GM12891 (cell line): ENCODE results near the gene ST7.

Experiments used
- PAX5 ChIP-seq: IDR thresholded peaks from 2 replicates; pipeline ENCODE4 v1.6.1; 2011; ENCODE audit warnings: low read length, moderate library complexity, mild to moderate bottlenecking; ENCODE audit not compliant: insufficient read depth, severe bottlenecking
- POLR2A ChIP-seq: IDR thresholded peaks from 2 replicates; pipeline ENCODE4 v1.6.1; 2011; ENCODE audit warnings: low read depth, low read length, control low read depth
- POLR2AphosphoS5 ChIP-seq: IDR thresholded peaks from 2 replicates; pipeline ENCODE4 v1.6.1; 2011; ENCODE audit warnings: low read depth, low read length, control low read depth
- POU2F2 ChIP-seq: IDR thresholded peaks from 2 replicates; pipeline ENCODE4 v1.6.1; 2011; ENCODE audit warnings: low read depth, mild to moderate bottlenecking, control low read depth, low read length, moderate library complexity
- SPI1 ChIP-seq: IDR thresholded peaks from 2 replicates; pipeline ENCODE4 v1.6.1; 2011; ENCODE audit warnings: low read depth, low read length, control low read depth
- TAF1 ChIP-seq: IDR thresholded peaks from 2 replicates; pipeline ENCODE4 v1.6.1; 2011; ENCODE audit warnings: low read depth, low read length, control low read depth

- no peak for TF ChIP-seq POLR2A
- TF ChIP-seq POU2F2: no peak
- no peak for TF ChIP-seq SPI1
- TF ChIP-seq TAF1: no peak
- TF ChIP-seq POLR2AphosphoS5: no peak
- no peak for TF ChIP-seq PAX5
Measured at GRCh38 chr7:117163101-117163500, 209.8 kb downstream of the ST7 start.
